Panc1 (cell line): ENCODE data around the gene HRCT1.

Experiments
- POLR2AphosphoS5 ChIP-seq: IDR thresholded peaks from 2 replicates; pipeline ENCODE4 v1.6.1; 2012; ENCODE audit warnings: mild to moderate bottlenecking, low read depth, low read length, moderate library complexity
- REST ChIP-seq, 2 experiments: IDR thresholded peaks; 2 replicates each; pipeline ENCODE4 v1.6.1; 2011 to 2012; ENCODE audit warnings: low read depth in 2 of 2, control low read depth in 1 of 2, low read length in 1 of 2, mild to moderate bottlenecking in 1 of 2, moderate library complexity in 1 of 2; ENCODE audit not compliant: insufficient read depth in 1 of 2
- SIN3A ChIP-seq: IDR thresholded peaks from 2 replicates; pipeline ENCODE4 v1.6.1; 2012; ENCODE audit warnings: low read depth, mild to moderate bottlenecking, low read length, moderate library complexity, borderline replicate concordance; ENCODE audit not compliant: insufficient read depth
- TF ChIP-seq, protein P1 (sequence below): fragments of 450-650 bp; IDR thresholded peaks from 2 replicates; pipeline ENCODE4 v1.5.1; 2017; ENCODE audit warnings: mild to moderate bottlenecking

DNA sequence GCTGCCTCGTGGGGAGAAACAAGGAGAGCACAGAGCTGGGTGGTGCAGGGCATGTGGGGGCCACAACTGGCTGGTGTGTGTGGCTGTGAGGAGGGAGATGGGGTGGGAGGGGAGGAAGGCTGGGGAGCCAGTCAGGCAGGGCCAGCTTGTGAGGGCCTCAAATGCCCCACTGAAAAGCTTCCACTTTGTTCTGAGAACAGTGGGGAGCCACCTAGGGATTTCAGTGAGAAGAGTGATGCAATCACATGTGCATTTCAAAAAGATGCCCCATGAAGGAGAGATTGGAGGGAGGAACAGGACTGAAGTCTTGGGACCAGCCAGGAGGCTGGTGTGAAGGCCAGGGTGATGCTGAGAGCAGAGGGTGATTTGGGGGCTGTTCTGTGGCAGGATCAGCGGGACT, 37.1 kb upstream of the HRCT1 start:
- TF ChIP-seq SIN3A, result no peak
- TF ChIP-seq, protein P1, sequence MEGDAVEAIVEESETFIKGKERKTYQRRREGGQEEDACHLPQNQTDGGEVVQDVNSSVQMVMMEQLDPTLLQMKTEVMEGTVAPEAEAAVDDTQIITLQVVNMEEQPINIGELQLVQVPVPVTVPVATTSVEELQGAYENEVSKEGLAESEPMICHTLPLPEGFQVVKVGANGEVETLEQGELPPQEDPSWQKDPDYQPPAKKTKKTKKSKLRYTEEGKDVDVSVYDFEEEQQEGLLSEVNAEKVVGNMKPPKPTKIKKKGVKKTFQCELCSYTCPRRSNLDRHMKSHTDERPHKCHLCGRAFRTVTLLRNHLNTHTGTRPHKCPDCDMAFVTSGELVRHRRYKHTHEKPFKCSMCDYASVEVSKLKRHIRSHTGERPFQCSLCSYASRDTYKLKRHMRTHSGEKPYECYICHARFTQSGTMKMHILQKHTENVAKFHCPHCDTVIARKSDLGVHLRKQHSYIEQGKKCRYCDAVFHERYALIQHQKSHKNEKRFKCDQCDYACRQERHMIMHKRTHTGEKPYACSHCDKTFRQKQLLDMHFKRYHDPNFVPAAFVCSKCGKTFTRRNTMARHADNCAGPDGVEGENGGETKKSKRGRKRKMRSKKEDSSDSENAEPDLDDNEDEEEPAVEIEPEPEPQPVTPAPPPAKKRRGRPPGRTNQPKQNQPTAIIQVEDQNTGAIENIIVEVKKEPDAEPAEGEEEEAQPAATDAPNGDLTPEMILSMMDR, result no peak
- no peak for TF ChIP-seq POLR2AphosphoS5
- no peak for TF ChIP-seq REST (IDR thresholded peaks at IDR 0.05; ENCODE audit: insufficient read depth in 1 of 2, low read depth in 2 of 2, low read length in 1 of 2)
